H9 (cell line): ENCODE results near the gene SEPTIN12. TPM values are rescaled to one million over a fixed set of nuclear protein-coding genes. Genes with fewer than 3 reads are reported as not detected.

Experiments used
- DNase-seq: peaks from one replicate; pipeline ENCODE4 v3.0.0-alpha.2; 2017
- H2AFZ ChIP-seq: one replicate; pipeline ENCODE4 v1.6.1; 2013; ENCODE audit warnings: mild to moderate bottlenecking, low read length, control low read depth, moderate library complexity
- H2AK5ac ChIP-seq: 2 replicates; pipeline ENCODE4 v1.6.1; 2013; ENCODE audit warnings: low read length, control low read depth, mixed read lengths; ENCODE audit not compliant: insufficient read length
- H2BK120ac ChIP-seq: one replicate; pipeline ENCODE4 v1.6.1; 2013; ENCODE audit warnings: low read depth, mild to moderate bottlenecking, low read length, control low read depth, inconsistent platforms; ENCODE audit not compliant: poor library complexity, severe bottlenecking
- H2BK12ac ChIP-seq: 2 replicates; pipeline ENCODE4 v1.6.1; 2013; ENCODE audit warnings: low read length, control low read depth, mixed read lengths, low read depth; ENCODE audit not compliant: insufficient read length
- H2BK15ac ChIP-seq: 2 replicates; pipeline ENCODE4 v1.6.1; 2013; ENCODE audit warnings: low read depth, low read length, control low read depth
- H2BK20ac ChIP-seq: one replicate; pipeline ENCODE4 v1.6.1; 2013; ENCODE audit warnings: low read depth, mild to moderate bottlenecking, low read length, control low read depth, inconsistent platforms; ENCODE audit not compliant: poor library complexity, severe bottlenecking
- H2BK5ac ChIP-seq: 2 replicates; pipeline ENCODE4 v1.6.1; 2013; ENCODE audit warnings: low read length, control low read depth, mixed read lengths; ENCODE audit not compliant: insufficient read length
- H3K14ac ChIP-seq: 2 replicates; pipeline ENCODE4 v1.6.1; 2013; ENCODE audit warnings: low read length, control low read depth; ENCODE audit not compliant: insufficient read depth
- H3K18ac ChIP-seq: 2 replicates; pipeline ENCODE4 v1.6.1; 2013; ENCODE audit warnings: low read depth, mild to moderate bottlenecking, mixed read lengths, low read length, control low read depth; ENCODE audit not compliant: insufficient read length
- H3K23ac ChIP-seq: 2 replicates; pipeline ENCODE4 v1.6.1; 2013; ENCODE audit warnings: low read length, control low read depth, mixed read lengths, low read depth; ENCODE audit not compliant: insufficient read length
- H3K23me2 ChIP-seq: 2 replicates; pipeline ENCODE4 v1.6.1; 2013; ENCODE audit warnings: low read depth, mild to moderate bottlenecking, mixed read lengths, low read length, control low read depth; ENCODE audit not compliant: insufficient read length, poor library complexity, severe bottlenecking
- H3K27ac ChIP-seq: 2 replicates; pipeline ENCODE4 v1.5.1; 2013; ENCODE audit warnings: low read length, control low read depth, mixed read lengths, low read depth; ENCODE audit not compliant: insufficient read length
- H3K27me3 ChIP-seq: 2 replicates; pipeline ENCODE4 v1.6.1; 2013; ENCODE audit warnings: low read length, control low read depth, inconsistent platforms; ENCODE audit not compliant: insufficient read depth
- H3K4ac ChIP-seq: 2 replicates; pipeline ENCODE4 v1.6.1; 2013; ENCODE audit warnings: low read depth, mild to moderate bottlenecking, control low read depth, inconsistent platforms, low read length, moderate library complexity
- H3K4me1 ChIP-seq: 2 replicates; pipeline ENCODE4 v1.6.1; 2013; ENCODE audit warnings: low read length, control low read depth, inconsistent platforms; ENCODE audit not compliant: insufficient read depth
- H3K4me2 ChIP-seq: 2 replicates; pipeline ENCODE4 v1.6.1; 2013; ENCODE audit warnings: low read length, control low read depth, mixed read lengths; ENCODE audit not compliant: insufficient read length, insufficient read depth
- H3K56ac ChIP-seq: 2 replicates; pipeline ENCODE4 v1.6.1; 2013; ENCODE audit warnings: low read depth, mild to moderate bottlenecking, mixed read lengths, low read length, control low read depth; ENCODE audit not compliant: insufficient read length
- H3K79me1 ChIP-seq: 2 replicates; pipeline ENCODE4 v1.6.1; 2013; ENCODE audit warnings: low read depth, mild to moderate bottlenecking, moderate library complexity, low read length, control low read depth, inconsistent platforms; ENCODE audit not compliant: insufficient read depth, poor library complexity, severe bottlenecking
- H3K79me2 ChIP-seq: 2 replicates; pipeline ENCODE4 v1.6.1; 2013; ENCODE audit warnings: low read length, control low read depth, inconsistent platforms; ENCODE audit not compliant: insufficient read depth
- H3K9ac ChIP-seq: 2 replicates; pipeline ENCODE4 v1.6.1; 2013; ENCODE audit warnings: low read length, control low read depth, mixed read lengths; ENCODE audit not compliant: insufficient read length; ENCODE audit errors: extremely low read depth
- H3K9me3 ChIP-seq: one replicate; pipeline ENCODE4 v1.6.1; 2013; ENCODE audit warnings: low read depth, low read length, inconsistent platforms; ENCODE audit not compliant: control insufficient read depth
- H3T11ph ChIP-seq: one replicate; pipeline ENCODE4 v1.6.1; 2013; ENCODE audit warnings: mild to moderate bottlenecking, low read length, control low read depth, inconsistent platforms
- H4K20me1 ChIP-seq: one replicate; pipeline ENCODE4 v1.6.1; 2013; ENCODE audit not compliant: control insufficient read depth, insufficient read length, insufficient read depth
- H4K5ac ChIP-seq: 2 replicates; pipeline ENCODE4 v1.6.1; 2013; ENCODE audit warnings: low read depth, mild to moderate bottlenecking, mixed read lengths, low read length, control low read depth; ENCODE audit not compliant: insufficient read length
- H4K8ac ChIP-seq: replicated peaks from 2 replicates; pipeline ENCODE4 v1.6.1; 2013; ENCODE audit warnings: low read length, control low read depth, mixed read lengths, low read depth; ENCODE audit not compliant: insufficient read length
- H4K91ac ChIP-seq: 2 replicates; pipeline ENCODE4 v1.6.1; 2013; ENCODE audit warnings: low read depth, mild to moderate bottlenecking, moderate library complexity, mixed read lengths, low read length, control low read depth; ENCODE audit not compliant: insufficient read length
- H3K27ac Mint-ChIP-seq, 3 experiments: 2 replicates in 2 of 3; 3 replicates in 1 of 3; pipeline ENCODE4 v1.8.0; 2020 to 2021; ENCODE audit warnings: mixed read lengths in 3 of 3, mild to moderate bottlenecking in 1 of 3, moderate library complexity in 1 of 3
- H3K27me3 Mint-ChIP-seq: 2 replicates; pipeline ENCODE4 v1.8.0; 2021; ENCODE audit warnings: low read depth, mild to moderate bottlenecking, moderate library complexity, mixed read lengths
- H3K36me3 Mint-ChIP-seq, 3 experiments: 2 replicates in 2 of 3; 3 replicates in 1 of 3; pipeline ENCODE4 v1.8.0; 2020 to 2021; ENCODE audit warnings: low read depth in 3 of 3, mixed read lengths in 3 of 3; ENCODE audit not compliant: insufficient read depth in 1 of 3
- H3K4me1 Mint-ChIP-seq, 2 experiments: 2 replicates each; pipeline ENCODE4 v1.8.0; 2020; ENCODE audit warnings: mixed read lengths in 2 of 2
- H3K4me3 Mint-ChIP-seq, 2 experiments: 2 replicates in 1 of 2; 3 replicates in 1 of 2; pipeline ENCODE4 v1.8.0; 2020 to 2021; ENCODE audit warnings: mild to moderate bottlenecking in 2 of 2, mixed read lengths in 2 of 2, moderate library complexity in 1 of 2
- H3K9me3 Mint-ChIP-seq, 2 experiments: 2 replicates in 1 of 2; 3 replicates in 1 of 2; pipeline ENCODE4 v1.8.0; 2020; ENCODE audit warnings: mild to moderate bottlenecking in 2 of 2, mixed read lengths in 2 of 2, moderate library complexity in 1 of 2
- WGBS: extraction: QIAGEN DNeasy Blood & Tissue Kit; methylation state at CpG from one replicate; pipeline ENCODE4 v1.1.7; 2013; ENCODE audit warnings: missing lambda C conversion rate, low lambda C conversion rate, mixed read lengths; ENCODE audit not compliant: insufficient read length; ENCODE audit errors: extremely low coverage; 5-methylcytosine and 5-hydroxymethylcytosine counted together
- total RNA-seq: library from RNA; stranded (reverse); gene quantifications from 2 replicates; pipeline ENCODE4 v1.2.1, GENCODE V29; 2021
- TF ChIP-seq, protein P1 (sequence below): fragments of 200-600 bp; sonication (generic); conservative IDR thresholded peaks from 3 replicates; pipeline ENCODE4 v1.8.0; 2021; ENCODE audit warnings: antibody characterized with exemption, mild to moderate bottlenecking

SEPTIN12 gene
- total RNA-seq, 1 experiment from 2014 or later, result 0.48 TPM

DNA sequence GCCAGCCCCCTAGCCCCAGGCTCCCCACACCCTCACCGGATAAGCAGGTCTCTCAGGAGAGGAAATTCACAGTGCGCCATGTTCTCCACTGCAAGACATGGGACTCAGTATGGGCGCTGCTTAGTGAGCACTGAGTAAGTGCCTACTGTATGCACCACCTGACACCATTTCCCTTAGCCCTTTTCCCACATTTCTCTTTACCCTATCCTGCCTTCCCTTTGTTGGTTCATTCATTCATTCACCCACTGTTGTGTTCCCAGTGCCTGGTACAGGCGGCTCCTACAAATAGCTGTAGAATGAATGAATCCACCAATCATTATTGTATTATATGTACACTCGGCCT lies 10.1 kb downstream of the SEPTIN12 start:
- no peak overlapping the region for H3K4me3 Mint-ChIP-seq
- H2BK12ac ChIP-seq, result no peak overlapping the region
- DNase-seq, result no peak
- no peak overlapping the region for H4K5ac ChIP-seq
- H3K27ac Mint-ChIP-seq, result no peak overlapping the region
- H3K27me3 Mint-ChIP-seq, result no peaks in the 10 kb centered on the region; the same call in none of the 2 replicates
- no CpG with 5 or more reads among the region's 5 CpGs for WGBS
- H2BK20ac ChIP-seq, result no peak overlapping the region
- H3K14ac ChIP-seq, result no peak overlapping the region
- no peak overlapping the region for H2AFZ ChIP-seq
- no peaks in the 10 kb centered on the region for H3K4me1 ChIP-seq
- H2BK5ac ChIP-seq, result no peak overlapping the region
- no peaks in the 10 kb centered on the region; the same call in 1 of the 2 replicates for H3K27me3 ChIP-seq
- no peak overlapping the region for H3K56ac ChIP-seq
- H3K9me3 ChIP-seq, result no peaks in the 10 kb centered on the region
- H3K79me1 ChIP-seq, result no peaks in the 10 kb centered on the region
- H3K4ac ChIP-seq, result no peak overlapping the region
- no peak overlapping the region for H3T11ph ChIP-seq
- H4K20me1 ChIP-seq, result no peaks in the 10 kb centered on the region
- no peaks in the 10 kb centered on the region for H3K4me1 Mint-ChIP-seq
- H3K9ac ChIP-seq, result no peak overlapping the region
- H3K4me2 ChIP-seq, result no peak overlapping the region
- H4K8ac ChIP-seq, result no peak overlapping the region
- no peak overlapping the region for H2BK15ac ChIP-seq
- H3K23ac ChIP-seq, result no peak overlapping the region
- no peaks in the 10 kb centered on the region for H3K23me2 ChIP-seq
- TF ChIP-seq, protein P1, sequence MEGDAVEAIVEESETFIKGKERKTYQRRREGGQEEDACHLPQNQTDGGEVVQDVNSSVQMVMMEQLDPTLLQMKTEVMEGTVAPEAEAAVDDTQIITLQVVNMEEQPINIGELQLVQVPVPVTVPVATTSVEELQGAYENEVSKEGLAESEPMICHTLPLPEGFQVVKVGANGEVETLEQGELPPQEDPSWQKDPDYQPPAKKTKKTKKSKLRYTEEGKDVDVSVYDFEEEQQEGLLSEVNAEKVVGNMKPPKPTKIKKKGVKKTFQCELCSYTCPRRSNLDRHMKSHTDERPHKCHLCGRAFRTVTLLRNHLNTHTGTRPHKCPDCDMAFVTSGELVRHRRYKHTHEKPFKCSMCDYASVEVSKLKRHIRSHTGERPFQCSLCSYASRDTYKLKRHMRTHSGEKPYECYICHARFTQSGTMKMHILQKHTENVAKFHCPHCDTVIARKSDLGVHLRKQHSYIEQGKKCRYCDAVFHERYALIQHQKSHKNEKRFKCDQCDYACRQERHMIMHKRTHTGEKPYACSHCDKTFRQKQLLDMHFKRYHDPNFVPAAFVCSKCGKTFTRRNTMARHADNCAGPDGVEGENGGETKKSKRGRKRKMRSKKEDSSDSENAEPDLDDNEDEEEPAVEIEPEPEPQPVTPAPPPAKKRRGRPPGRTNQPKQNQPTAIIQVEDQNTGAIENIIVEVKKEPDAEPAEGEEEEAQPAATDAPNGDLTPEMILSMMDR, result no peak
- no peaks in the 10 kb centered on the region; a peak in 2 of 5 replicates for H3K9me3 Mint-ChIP-seq
- H3K36me3 Mint-ChIP-seq, result no peaks in the 10 kb centered on the region
- no peak overlapping the region for H3K27ac ChIP-seq
- H4K91ac ChIP-seq, result no peak overlapping the region
- H2BK120ac ChIP-seq, result no peak overlapping the region
- no peaks in the 10 kb centered on the region for H3K79me2 ChIP-seq
- H3K18ac ChIP-seq, result no peak overlapping the region
- H2AK5ac ChIP-seq, result no peak overlapping the region
